ENCODE results near the gene SUN2. TPM values are rescaled to one million over a fixed set of nuclear protein-coding genes. Genes with fewer than 3 reads are reported as not detected.
A peak's percentile ranks its signal among the peaks of the same experiment; 100 is the strongest.

SUN2 gene
- total and polyA plus RNA-seq, 2 of the 4 experiments (the other 2 are of a cell fraction), result 27.8 to 50.0 TPM

GRCh38 chr22:38706101-38706900, 49.5 kb downstream of the SUN2 start:
- dilution Hi-C loops (cut with HindIII; ENCODE audit: low sequenced_read_pairs, unreplicated experiment) (no loop called here), in situ Hi-C loops (cut with MboI; ENCODE audit: low sequenced_read_pairs) (no loop called here), intact Hi-C loops (cut with micrococcal nuclease) (loop anchor here (10.0 kb wide), 1 partner anchor 652 kb away; the partner anchor contains the start of gene PICK1)
- Histone ChIP-seq H3K14ac (replicated peaks; ENCODE audit: low read depth, low read length) (peak overlapping the region; percentile 87), H2AFZ (replicated peaks; ENCODE audit: low read length, poor library complexity) (peak overlapping the region; percentile 92), H4K91ac (ENCODE audit: insufficient read depth, low read depth, low read length) (peak overlapping the region; percentile 53; the same call in 1 of the 2 replicates), H4K5ac (ENCODE audit: low read depth, low read length) (no peak overlapping the region), H3K23ac (ENCODE audit: low read depth, low read length) (peak overlapping the region; percentile 99), H4K8ac (ENCODE audit: low read depth in 2 of 2, low read length in 2 of 2) (peak overlapping the region in 1 of 2 experiments; percentile 48; a peak in 1 of 4 replicates), H3K4me2 (ENCODE audit: low read depth, low read length) (peak overlapping the region; percentile 92), H2BK120ac (ENCODE audit: low read depth, low read length) (no peak overlapping the region), H3K4me3 (ENCODE audit: insufficient read depth, low read depth, low read length) (peak overlapping the region; percentile 69), H3K9me1 (ENCODE audit: insufficient read depth, low read length) (peaks cover 21% of the 10 kb centered on the region), H3K18ac (ENCODE audit: low read depth, low read length) (peak overlapping the region; percentile 21; the same call in 1 of the 2 replicates), H2BK15ac (ENCODE audit: low read depth, low read length) (0 out of 3 replicates have a peak overlapping the region, but pooled peaks have one; percentile 29), H3K9me3 (ENCODE audit: control insufficient read depth, insufficient read depth, low read length) (no peaks in the 10 kb centered on the region), H3K27ac (ENCODE audit: insufficient read depth, low read length) (peak overlapping the region; percentile 72), H3K27me3 (ENCODE audit: control insufficient read depth, insufficient read depth, low read length) (no peaks in the 10 kb centered on the region), H2BK20ac (ENCODE audit: low read depth, low read length) (no peak overlapping the region), H3K56ac (ENCODE audit: extremely low read depth, insufficient read depth, low read length) (peak overlapping the region; percentile 75), H3K9ac (ENCODE audit: low read depth, low read length) (peak overlapping the region; percentile 64), H3K4ac (ENCODE audit: low read depth, low read length) (peak overlapping the region; percentile 91), H2AK9ac (replicated peaks; ENCODE audit: low read depth, low read length, poor library complexity) (peak overlapping the region; percentile 97), H2BK5ac (ENCODE audit: low read depth, low read length, poor library complexity, severe bottlenecking) (peak overlapping the region; percentile 77), H3K36me3 (ENCODE audit: control insufficient read depth, insufficient read depth, low read length) (peaks cover 1% of the 10 kb centered on the region; the same call in 1 of the 2 replicates), H3K4me1 (ENCODE audit: control insufficient read depth, insufficient read depth, low read length) (peaks cover 7% of the 10 kb centered on the region), H4K20me1 (ENCODE audit: insufficient read depth, low read length) (peaks cover 49% of the 10 kb centered on the region), H2AK5ac (ENCODE audit: low read depth, low read length) (peak overlapping the region; percentile 60), H3K79me1 (ENCODE audit: low read depth in 1 of 2, low read length in 2 of 2) (peaks cover 6 to 57% of the 10 kb centered on the region in 2 experiments; a peak in 2 of 4 replicates)
- DNase-seq, result peak; percentile 27
- no TSS peak for BruUV-seq (replicated peaks)
- ChIA-PET POLR2A (ENCODE audit: unreplicated experiment) (no interaction called here), CTCF (interaction anchor here (0.7 to 1.5 kb wide), 2 partner anchors 12 to 19 kb away, joined by 3 read pairs; no protein-coding TSS in a partner anchor)
- TF ChIP-seq NFE2L2 (IDR thresholded peaks at IDR 0.05; ENCODE audit: low read depth, low read length) (no peak), MXI1 (IDR thresholded peaks at IDR 0.05; ENCODE audit: borderline replicate concordance, low read depth, low read length) (peak; percentile 83; the same call in 1 of the 2 replicates)
- 1% methylated on average over 51 of the region's 80 CpGs; no CpG with 5 or more reads in 1 of the 2 experiments for WGBS, 2 experiments (ENCODE audit: extremely low coverage in 2 of 2, insufficient read length in 1 of 2)
- ATAC-seq (ENCODE audit: low read depth), result peak; percentile 15
